Measurements from ENCODE around the gene PRR14. TPM values are rescaled to one million over a fixed set of nuclear protein-coding genes. Genes with fewer than 3 reads are reported as not detected.
A peak's percentile ranks its signal among the peaks of the same experiment; 100 is the strongest.
"Not testable (repeated sequence)": the region's sequence is repeated elsewhere in the genome, so short reads cannot be mapped to it uniquely, and the experiment has no call there.

The PRR14 gene
- total RNA-seq, 1 experiment from 2014 or later, result 14.1 TPM

GRCh38 chr16:30632454-30632853 lies 18.3 kb upstream of the PRR14 start:
- DNase-seq (ENCODE audit: low read depth), result not testable (repeated sequence)

GRCh38 chr16:30633526-30633925 lies 17.2 kb upstream of the PRR14 start:
- no peak for DNase-seq (ENCODE audit: low read depth)

GRCh38 chr16:30636599-30636998 lies 14.2 kb upstream of the PRR14 start:
- DNase-seq (ENCODE audit: low read depth), result no peak

- not testable (repeated sequence) for DNase-seq (ENCODE audit: low read depth)
Observed at GRCh38 chr16:30637139-30637538, 13.6 kb upstream of the PRR14 start.

GRCh38 chr16:30637944-30638343 lies 12.8 kb upstream of the PRR14 start:
- DNase-seq (ENCODE audit: low read depth), result peak; percentile 72

- no peak for DNase-seq (ENCODE audit: low read depth)
Observed at GRCh38 chr16:30641378-30641982, 9.3 kb upstream of the PRR14 start.

- no peak for DNase-seq (ENCODE audit: low read depth)
Observed at GRCh38 chr16:30644334-30644830, 6.4 kb upstream of the PRR14 start.

GRCh38 chr16:30645727-30646126 lies 5.0 kb upstream of the PRR14 start:
- no peak for DNase-seq (ENCODE audit: low read depth)

GRCh38 chr16:30647274-30647571 lies 3.5 kb upstream of the PRR14 start:
- no peak for DNase-seq (ENCODE audit: low read depth)

GRCh38 chr16:30649725-30650368 lies 913 bp upstream of the PRR14 start:
- DNase-seq (ENCODE audit: low read depth), result no peak

- peak; percentile 66 for DNase-seq (ENCODE audit: low read depth)
Observed at GRCh38 chr16:30651124-30652004, 604 bp downstream of the PRR14 start.

GRCh38 chr16:30652005-30652296 lies 1.2 kb downstream of the PRR14 start:
- DNase-seq (ENCODE audit: low read depth), result no peak

GRCh38 chr16:30652718-30653117 lies 2.0 kb downstream of the PRR14 start:
- DNase-seq (ENCODE audit: low read depth), result no peak

- DNase-seq (ENCODE audit: low read depth), result no peak
Observed at GRCh38 chr16:30654856-30655255, 4.1 kb downstream of the PRR14 start.

- no peak for DNase-seq (ENCODE audit: low read depth)
Observed at GRCh38 chr16:30655815-30656347, 5.1 kb downstream of the PRR14 start.

- DNase-seq (ENCODE audit: low read depth), result no peak
Observed at GRCh38 chr16:30656388-30656787, 5.6 kb downstream of the PRR14 start.

- peak; percentile 73 for DNase-seq (ENCODE audit: low read depth)
Observed at GRCh38 chr16:30656974-30657865, 6.5 kb downstream of the PRR14 start.

GRCh38 chr16:30657866-30658730 lies 7.3 kb downstream of the PRR14 start, which contains the start of gene FBRS:
Gene FBRS, plus strand, starts transcription at chr16:30658431. Its CDS starts 1,088 bp downstream, at chr16:30659519.
- DNase-seq (ENCODE audit: low read depth), result peak; percentile 100

- DNase-seq (ENCODE audit: low read depth), result peak; percentile 91
Observed at GRCh38 chr16:30658731-30659506, 8.2 kb downstream of the PRR14 start.
